Skeletal muscle satellite cell (primary cell): ENCODE data around the gene SHC3.

Experiments used
- H3K27me3 ChIP-seq: 2 replicates; pipeline ENCODE4 v1.7.0; 2013; ENCODE audit warnings: low read length; ENCODE audit not compliant: control insufficient read depth, insufficient read depth
- H3K36me3 ChIP-seq: 2 replicates; pipeline ENCODE4 v1.7.0; 2013; ENCODE audit warnings: mild to moderate bottlenecking, control low read depth, low read length; ENCODE audit not compliant: insufficient read depth
- H3K4me1 ChIP-seq: 2 replicates; pipeline ENCODE4 v1.7.0; 2013; ENCODE audit warnings: low read length; ENCODE audit not compliant: control insufficient read depth, insufficient read depth
- H3K4me2 ChIP-seq: 2 replicates; pipeline ENCODE4 v1.7.0; 2013; ENCODE audit warnings: mild to moderate bottlenecking, low read length
- H3K4me3 ChIP-seq: 2 replicates; pipeline ENCODE4 v1.7.0; 2013; ENCODE audit warnings: low read length
- H3K9ac ChIP-seq: 2 replicates; pipeline ENCODE4 v1.7.0; 2013; ENCODE audit warnings: mild to moderate bottlenecking, low read depth, low read length, moderate library complexity
- H3K9me3 ChIP-seq: replicated peaks from 2 replicates; pipeline ENCODE4 v1.7.0; 2013; ENCODE audit warnings: mild to moderate bottlenecking, control low read depth, low read length

Gene SHC3

GRCh38 chr9:89171231-89171630, 7.4 kb downstream of the SHC3 start:
- H3K36me3 ChIP-seq, result no peaks in the 10 kb centered on the region
- H3K4me2 ChIP-seq, result no peak overlapping the region
- no peaks in the 10 kb centered on the region for H3K9me3 ChIP-seq
- no peaks in the 10 kb centered on the region for H3K4me1 ChIP-seq
- no peak overlapping the region for H3K9ac ChIP-seq
- H3K27me3 ChIP-seq, result no peaks in the 10 kb centered on the region
- no peak overlapping the region for H3K4me3 ChIP-seq

- H3K9ac ChIP-seq, result no peak overlapping the region
- H3K4me3 ChIP-seq, result no peak overlapping the region
- no peak overlapping the region for H3K4me2 ChIP-seq
- no peaks in the 10 kb centered on the region for H3K4me1 ChIP-seq
- no peaks in the 10 kb centered on the region for H3K27me3 ChIP-seq
- H3K9me3 ChIP-seq, result no peaks in the 10 kb centered on the region
- H3K36me3 ChIP-seq, result no peaks in the 10 kb centered on the region
Measured at GRCh38 chr9:89168901-89169813, 9.5 kb downstream of the SHC3 start.

GRCh38 chr9:89167788-89168187, 10.8 kb downstream of the SHC3 start:
- Histone ChIP-seq H3K36me3 (no peaks in the 10 kb centered on the region), H3K27me3 (no peaks in the 10 kb centered on the region), H3K4me1 (no peaks in the 10 kb centered on the region), H3K4me2 (no peak overlapping the region), H3K9me3 (no peaks in the 10 kb centered on the region), H3K9ac (no peak overlapping the region), H3K4me3 (no peak overlapping the region)

GRCh38 chr9:89166852-89167251, 11.8 kb downstream of the SHC3 start:
- no peak overlapping the region for H3K4me3 ChIP-seq
- H3K27me3 ChIP-seq, result no peaks in the 10 kb centered on the region
- no peak overlapping the region for H3K9ac ChIP-seq
- H3K4me2 ChIP-seq, result no peak overlapping the region
- H3K36me3 ChIP-seq, result no peaks in the 10 kb centered on the region
- H3K4me1 ChIP-seq, result no peaks in the 10 kb centered on the region
- H3K9me3 ChIP-seq, result no peaks in the 10 kb centered on the region

- Histone ChIP-seq H3K4me3 (no peak overlapping the region), H3K9ac (no peak overlapping the region), H3K9me3 (no peaks in the 10 kb centered on the region), H3K4me2 (no peak overlapping the region), H3K36me3 (no peaks in the 10 kb centered on the region), H3K27me3 (no peaks in the 10 kb centered on the region), H3K4me1 (no peaks in the 10 kb centered on the region)
Measured at GRCh38 chr9:89165880-89166279, 12.7 kb downstream of the SHC3 start.

- H3K9me3 ChIP-seq, result no peaks in the 10 kb centered on the region
Measured at GRCh38 chr9:89165341-89165740, 13.3 kb downstream of the SHC3 start.

GRCh38 chr9:89161221-89161620, 17.4 kb downstream of the SHC3 start:
- no peaks in the 10 kb centered on the region for H3K36me3 ChIP-seq
- H3K4me3 ChIP-seq, result no peak overlapping the region
- no peak overlapping the region for H3K9ac ChIP-seq
- no peaks in the 10 kb centered on the region for H3K9me3 ChIP-seq
- no peak overlapping the region for H3K4me2 ChIP-seq
- H3K27me3 ChIP-seq, result no peaks in the 10 kb centered on the region
- no peaks in the 10 kb centered on the region for H3K4me1 ChIP-seq

More at GRCh38 chr9:89165341-89165740, 13.3 kb downstream of the SHC3 start:
- no peaks in the 10 kb centered on the region for H3K36me3 ChIP-seq
- no peak overlapping the region for H3K4me2 ChIP-seq
- H3K27me3 ChIP-seq, result no peaks in the 10 kb centered on the region
- H3K9ac ChIP-seq, result no peak overlapping the region
- H3K4me3 ChIP-seq, result no peak overlapping the region
- no peaks in the 10 kb centered on the region for H3K4me1 ChIP-seq

- H3K4me2 ChIP-seq, result no peak overlapping the region
- H3K9ac ChIP-seq, result no peak overlapping the region
- no peaks in the 10 kb centered on the region for H3K36me3 ChIP-seq
- no peaks in the 10 kb centered on the region for H3K9me3 ChIP-seq
- no peaks in the 10 kb centered on the region for H3K4me1 ChIP-seq
- H3K4me3 ChIP-seq, result no peak overlapping the region
- H3K27me3 ChIP-seq, result no peaks in the 10 kb centered on the region
Measured at GRCh38 chr9:89160806-89161205, 17.8 kb downstream of the SHC3 start.

- H3K9me3 ChIP-seq, result no peaks in the 10 kb centered on the region
- H3K9ac ChIP-seq, result peak overlapping the region; percentile 72
- H3K4me2 ChIP-seq, result peak overlapping the region; percentile 60
- peaks cover 26% of the 10 kb centered on the region for H3K4me1 ChIP-seq
- peak overlapping the region; percentile 21 for H3K4me3 ChIP-seq
- no peaks in the 10 kb centered on the region for H3K36me3 ChIP-seq
- no peaks in the 10 kb centered on the region for H3K27me3 ChIP-seq
Measured at GRCh38 chr9:89154651-89155336, 23.8 kb downstream of the SHC3 start.

GRCh38 chr9:89154218-89154617, 24.4 kb downstream of the SHC3 start:
- H3K36me3 ChIP-seq, result no peaks in the 10 kb centered on the region
- H3K9me3 ChIP-seq, result no peaks in the 10 kb centered on the region
- peaks cover 26% of the 10 kb centered on the region for H3K4me1 ChIP-seq
- no peak overlapping the region for H3K4me3 ChIP-seq
- H3K9ac ChIP-seq, result peak overlapping the region; percentile 52
- no peaks in the 10 kb centered on the region for H3K27me3 ChIP-seq
- H3K4me2 ChIP-seq, result peak overlapping the region; percentile 42

GRCh38 chr9:89153232-89154017, 25.2 kb downstream of the SHC3 start:
- Histone ChIP-seq H3K4me2 (peak overlapping the region; percentile 68), H3K9me3 (no peaks in the 10 kb centered on the region), H3K9ac (peak overlapping the region; percentile 63), H3K27me3 (no peaks in the 10 kb centered on the region), H3K4me1 (peaks cover 26% of the 10 kb centered on the region), H3K36me3 (no peaks in the 10 kb centered on the region), H3K4me3 (peak overlapping the region; percentile 32)
